Breast epithelium (tissue), 4 donors: ENCODE data around the gene SLC1A3. TPM values are rescaled to one million over a fixed set of nuclear protein-coding genes. Genes with fewer than 3 reads are reported as not detected.

Experiments used
- DNase-seq, 2 donors: peaks; one replicate each; pipeline ENCODE4 v3.0.0-alpha.2; 2019; ENCODE audit warnings: low spot score in 2 of 2
- H3K27ac ChIP-seq, 2 donors: fragments of 200-600 bp; sonication (generic) in 1 of 2; one replicate each; pipeline ENCODE4 v1.5.1; 2016 to 2019; ENCODE audit warnings: mild to moderate bottlenecking in 1 of 2
- H3K27me3 ChIP-seq, 2 donors: fragments of 200-600 bp; sonication (generic) in 1 of 2; one replicate each; pipeline versions ENCODE4 v1.5.1 to v1.6.0; 2017 to 2019; ENCODE audit warnings: control low read depth in 1 of 2, mild to moderate bottlenecking in 1 of 2
- H3K36me3 ChIP-seq: fragments of 200-600 bp; one replicate; pipeline ENCODE4 v1.5.1; 2019
- H3K4me1 ChIP-seq, 2 donors: fragments of 200-600 bp; sonication (generic); one replicate each; pipeline ENCODE4 v1.5.1; 2016 to 2019; ENCODE audit warnings: control low read depth in 1 of 2
- H3K4me3 ChIP-seq, 3 donors: fragments of 200-600 bp; sonication (generic); 1 replicate in 2 of 3; 2 replicates in 1 of 3; pipeline ENCODE4 v1.5.1; 2016 to 2019; ENCODE audit warnings: mild to moderate bottlenecking in 3 of 3, moderate library complexity in 2 of 3
- H3K9me3 ChIP-seq, 2 donors: fragments of 200-600 bp; sonication (generic) in 1 of 2; one replicate each; pipeline ENCODE4 v1.5.1; 2016 to 2019; ENCODE audit warnings: control low read depth in 1 of 2
- POLR2A ChIP-seq: fragments of 450-650 bp; IDR thresholded peaks from one replicate; pipeline ENCODE4 v1.6.1; 2016; ENCODE audit warnings: antibody characterized with exemption, mild to moderate bottlenecking, moderate library complexity
- POLR2AphosphoS5 ChIP-seq, 3 donors: sonication (generic); formaldehyde crosslinking; IDR thresholded peaks; one replicate each; pipeline ENCODE4 v1.6.1; 2017; ENCODE audit warnings: antibody characterized with exemption in 3 of 3
- intact Hi-C: fragments of 100-400 bp; cut with DNase I; formaldehyde crosslinking; loops from one replicate; pipeline ENCODE4 v1.15.1; 2023; ENCODE audit warnings: low total_unique reads
- total RNA-seq, 3 donors: library from RNA; depleted of rRNA; stranded (reverse); fragments of >200 nt; gene quantifications; one replicate each; pipeline ENCODE4 v1.1.0, GENCODE V29; 2016
- TF ChIP-seq, protein P1 (sequence below), 3 donors: fragments of 450-650 bp; IDR thresholded peaks; one replicate each; pipeline ENCODE4 v1.5.1; 2016 to 2017; ENCODE audit warnings: antibody characterized with exemption in 3 of 3, mild to moderate bottlenecking in 3 of 3, moderate library complexity in 3 of 3

The SLC1A3 gene
- total RNA-seq, 3 donors from 2014 or later = 29.8 to 122 (median 87.5) TPM

DNA sequence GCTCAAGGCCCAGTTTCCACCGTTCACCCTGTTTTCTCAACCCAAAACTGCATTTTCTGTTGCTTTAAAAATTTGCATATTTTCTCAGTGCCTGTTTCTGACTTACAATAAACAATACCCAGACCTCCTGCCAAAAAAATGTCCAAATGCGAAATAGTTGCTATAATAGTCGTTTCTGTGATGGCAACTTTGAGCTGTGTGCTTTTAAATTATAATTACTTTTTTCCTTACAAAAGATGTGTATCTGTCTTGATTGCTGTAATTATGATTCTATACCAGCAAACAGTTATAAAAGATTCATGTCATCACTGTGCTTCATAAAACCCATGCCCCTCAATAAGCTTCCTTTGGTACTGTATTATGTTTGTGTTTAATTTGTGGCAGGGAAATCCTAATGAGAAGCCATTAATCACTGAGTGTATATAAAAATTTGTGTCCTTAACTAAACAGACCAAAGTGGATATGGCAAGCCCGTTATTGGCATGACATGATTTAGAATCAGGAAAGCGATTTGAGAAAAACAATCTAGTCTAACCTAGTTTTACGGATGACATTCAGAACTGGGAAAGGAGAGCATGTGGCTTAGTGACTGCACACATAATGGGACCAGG is 5.4 kb upstream of the SLC1A3 start:
- no peak for DNase-seq
- Histone ChIP-seq H3K36me3 (no peaks in the 10 kb centered on the region), H3K9me3 (no peaks in the 10 kb centered on the region), H3K27me3 (no peaks in the 10 kb centered on the region), H3K4me3 (no peak overlapping the region), H3K27ac (no peak overlapping the region), H3K4me1 (peaks cover 0 to 4% of the 10 kb centered on the region in 2 donors)
- intact Hi-C loops = loop anchor here (10.0 kb wide), 1 partner anchor 236 kb away; no protein-coding TSS in a partner anchor
- TF ChIP-seq, protein P1, sequence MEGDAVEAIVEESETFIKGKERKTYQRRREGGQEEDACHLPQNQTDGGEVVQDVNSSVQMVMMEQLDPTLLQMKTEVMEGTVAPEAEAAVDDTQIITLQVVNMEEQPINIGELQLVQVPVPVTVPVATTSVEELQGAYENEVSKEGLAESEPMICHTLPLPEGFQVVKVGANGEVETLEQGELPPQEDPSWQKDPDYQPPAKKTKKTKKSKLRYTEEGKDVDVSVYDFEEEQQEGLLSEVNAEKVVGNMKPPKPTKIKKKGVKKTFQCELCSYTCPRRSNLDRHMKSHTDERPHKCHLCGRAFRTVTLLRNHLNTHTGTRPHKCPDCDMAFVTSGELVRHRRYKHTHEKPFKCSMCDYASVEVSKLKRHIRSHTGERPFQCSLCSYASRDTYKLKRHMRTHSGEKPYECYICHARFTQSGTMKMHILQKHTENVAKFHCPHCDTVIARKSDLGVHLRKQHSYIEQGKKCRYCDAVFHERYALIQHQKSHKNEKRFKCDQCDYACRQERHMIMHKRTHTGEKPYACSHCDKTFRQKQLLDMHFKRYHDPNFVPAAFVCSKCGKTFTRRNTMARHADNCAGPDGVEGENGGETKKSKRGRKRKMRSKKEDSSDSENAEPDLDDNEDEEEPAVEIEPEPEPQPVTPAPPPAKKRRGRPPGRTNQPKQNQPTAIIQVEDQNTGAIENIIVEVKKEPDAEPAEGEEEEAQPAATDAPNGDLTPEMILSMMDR (IDR thresholded peaks at IDR 0.05) = no peak
- TF ChIP-seq POLR2A = no peak
- TF ChIP-seq POLR2AphosphoS5 (IDR thresholded peaks at IDR 0.05) = no peak

DNA sequence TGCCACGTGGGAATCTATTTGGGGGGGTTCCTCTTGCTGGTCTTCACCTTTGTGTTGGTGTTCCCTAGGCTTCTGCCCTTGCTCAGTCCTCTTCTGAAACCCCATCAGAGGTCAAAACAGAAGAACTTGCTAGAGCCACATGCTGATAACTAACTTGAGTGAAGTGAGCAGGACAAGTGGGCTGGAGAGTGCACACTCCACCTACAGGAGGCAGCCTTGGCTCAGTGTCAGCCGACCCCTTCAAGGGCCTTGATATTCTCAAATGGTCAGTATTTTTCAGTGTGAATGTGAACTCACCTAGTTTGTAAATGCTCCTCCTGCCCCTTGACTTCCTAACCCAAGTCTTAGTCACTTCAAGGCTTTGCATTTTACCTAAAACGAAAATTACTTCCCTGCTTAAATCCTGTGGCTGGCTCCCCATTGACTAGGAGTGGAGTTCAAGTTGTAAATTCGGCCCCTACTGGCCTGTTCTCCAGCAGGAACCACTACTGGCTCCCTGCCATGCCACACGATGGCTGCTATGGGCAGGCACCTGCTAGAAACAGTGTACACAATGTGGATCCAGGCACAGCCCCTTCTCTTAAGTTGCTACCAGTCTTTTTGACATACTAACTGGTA is 3.6 kb upstream of the SLC1A3 start:
- TF ChIP-seq, protein P1 (IDR thresholded peaks at IDR 0.05) = no peak
- TF ChIP-seq POLR2A = no peak
- no peak for TF ChIP-seq POLR2AphosphoS5 (IDR thresholded peaks at IDR 0.05)
- H3K4me1 ChIP-seq = peaks cover 0 to 4% of the 10 kb centered on the region in 2 donors
- intact Hi-C loops = loop anchor here (1.0 to 10.0 kb wide), 2 partner anchors 11 to 238 kb away; no protein-coding TSS in a partner anchor
- no peak for DNase-seq
- no peak overlapping the region for H3K4me3 ChIP-seq
- H3K27me3 ChIP-seq = no peaks in the 10 kb centered on the region
- H3K27ac ChIP-seq = no peak overlapping the region
- H3K9me3 ChIP-seq = no peaks in the 10 kb centered on the region
- H3K36me3 ChIP-seq = no peaks in the 10 kb centered on the region

DNA sequence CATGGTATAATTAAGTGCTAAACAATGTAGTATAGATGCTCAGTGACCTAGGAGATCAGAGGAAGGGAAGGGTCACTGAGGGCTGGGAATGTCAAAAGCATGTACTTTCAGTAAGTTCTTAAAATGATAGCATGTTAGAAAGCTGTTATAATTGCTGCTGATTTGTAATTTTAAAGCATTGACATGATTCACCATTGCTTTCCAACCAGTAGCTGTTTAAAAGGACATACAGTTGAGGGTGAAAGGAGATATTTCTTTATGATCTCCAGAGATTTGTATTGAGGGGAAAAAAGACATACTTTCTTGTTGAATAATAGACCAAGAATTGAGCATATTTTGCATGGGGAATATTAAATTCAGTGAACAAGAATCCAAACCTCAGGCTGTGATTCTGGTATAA is 1.2 kb upstream of the SLC1A3 start:
- intact Hi-C loops = loop anchor here (10.0 kb wide), 1 partner anchor 240 kb away; no protein-coding TSS in a partner anchor
- H3K4me3 ChIP-seq = no peak overlapping the region
- H3K4me1 ChIP-seq = peaks cover 0 to 4% of the 10 kb centered on the region in 2 donors
- DNase-seq = no peak
- H3K27me3 ChIP-seq = no peaks in the 10 kb centered on the region
- TF ChIP-seq, protein P1 (IDR thresholded peaks at IDR 0.05) = no peak
- TF ChIP-seq POLR2AphosphoS5 (IDR thresholded peaks at IDR 0.05) = no peak
- no peak for TF ChIP-seq POLR2A
- H3K9me3 ChIP-seq = no peaks in the 10 kb centered on the region
- no peaks in the 10 kb centered on the region for H3K36me3 ChIP-seq
- no peak overlapping the region for H3K27ac ChIP-seq

DNA sequence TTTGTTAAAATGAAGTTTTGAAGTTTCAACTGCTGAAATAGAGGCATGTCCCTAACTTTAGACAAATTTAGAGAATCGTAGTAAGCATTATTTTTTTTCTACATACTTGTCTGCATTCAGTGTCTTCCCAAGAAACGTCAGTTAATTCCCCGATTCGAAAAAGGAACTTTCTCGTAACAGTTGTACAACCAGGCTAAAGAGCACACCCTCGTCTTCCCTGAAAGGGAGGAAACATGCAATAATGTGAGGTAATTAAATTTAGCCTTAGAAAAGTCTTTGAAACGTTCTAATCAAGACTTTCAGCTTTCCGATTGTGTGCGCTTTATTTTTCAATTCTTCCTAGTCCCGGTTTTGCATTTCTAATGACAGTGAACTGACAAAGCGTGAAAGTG is 374 bp upstream of the SLC1A3 start:
- H3K4me1 ChIP-seq = peaks cover 0 to 4% of the 10 kb centered on the region in 2 donors
- H3K9me3 ChIP-seq = no peaks in the 10 kb centered on the region
- DNase-seq = no peak
- no peaks in the 10 kb centered on the region for H3K27me3 ChIP-seq
- TF ChIP-seq POLR2A (no peak), POLR2AphosphoS5 (IDR thresholded peaks at IDR 0.05) (no peak)
- TF ChIP-seq, protein P1 (IDR thresholded peaks at IDR 0.05) = no peak
- intact Hi-C loops = loop anchor here (10.0 kb wide), 1 partner anchor 241 kb away; no protein-coding TSS in a partner anchor
- H3K36me3 ChIP-seq = no peaks in the 10 kb centered on the region
- peak overlapping the region; percentile 54 to 78 (median 54) for H3K4me3 ChIP-seq
- H3K27ac ChIP-seq = peak overlapping the region; percentile 6 to 71

DNA sequence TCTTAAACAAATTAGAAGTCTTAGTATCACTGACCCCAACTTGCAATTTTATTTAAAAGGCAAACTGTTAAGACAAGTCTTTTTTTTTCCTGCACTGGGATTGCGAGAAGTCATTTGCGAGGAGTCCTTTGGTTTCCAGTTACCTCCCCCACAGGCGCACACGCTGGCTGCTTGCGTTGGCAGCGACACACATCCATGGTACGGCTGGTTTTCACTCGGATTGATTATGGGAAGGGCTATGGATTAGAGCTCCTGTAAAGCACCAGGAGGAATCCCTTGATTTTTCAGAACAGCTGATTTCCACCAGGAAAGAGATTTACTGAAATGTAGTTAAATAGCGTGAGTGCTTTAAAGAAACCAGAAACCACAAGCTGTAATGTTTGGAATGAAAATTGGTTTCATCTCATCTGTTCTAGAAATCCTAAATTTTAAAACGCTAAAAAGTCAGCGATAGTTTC is 737 bp downstream of the SLC1A3 start:
- Histone ChIP-seq H3K4me3 (peak overlapping the region; percentile 54 to 78 (median 54)), H3K4me1 (peaks cover 0 to 4% of the 10 kb centered on the region in 2 donors), H3K9me3 (no peaks in the 10 kb centered on the region), H3K27me3 (no peaks in the 10 kb centered on the region), H3K36me3 (no peaks in the 10 kb centered on the region), H3K27ac (peak overlapping the region in 1 of 2 donors; percentile 6)
- TF ChIP-seq POLR2A (no peak), POLR2AphosphoS5 (IDR thresholded peaks at IDR 0.05) (no peak)
- TF ChIP-seq, protein P1 (IDR thresholded peaks at IDR 0.05) = no peak
- intact Hi-C loops = loop anchor here (10.0 kb wide), 1 partner anchor 242 kb away; no protein-coding TSS in a partner anchor
- DNase-seq = no peak
